HG02642 (cell line): ENCODE results near the gene ICAM2.

Source experiments
- ATAC-seq: cut with Tn5 transposase; IDR thresholded peaks from one replicate; pipeline ENCODE4 v1.9.1; 2021; ENCODE audit warnings: mild to moderate bottlenecking; ENCODE audit not compliant: unreplicated experiment, poor library complexity

ICAM2 gene

DNA sequence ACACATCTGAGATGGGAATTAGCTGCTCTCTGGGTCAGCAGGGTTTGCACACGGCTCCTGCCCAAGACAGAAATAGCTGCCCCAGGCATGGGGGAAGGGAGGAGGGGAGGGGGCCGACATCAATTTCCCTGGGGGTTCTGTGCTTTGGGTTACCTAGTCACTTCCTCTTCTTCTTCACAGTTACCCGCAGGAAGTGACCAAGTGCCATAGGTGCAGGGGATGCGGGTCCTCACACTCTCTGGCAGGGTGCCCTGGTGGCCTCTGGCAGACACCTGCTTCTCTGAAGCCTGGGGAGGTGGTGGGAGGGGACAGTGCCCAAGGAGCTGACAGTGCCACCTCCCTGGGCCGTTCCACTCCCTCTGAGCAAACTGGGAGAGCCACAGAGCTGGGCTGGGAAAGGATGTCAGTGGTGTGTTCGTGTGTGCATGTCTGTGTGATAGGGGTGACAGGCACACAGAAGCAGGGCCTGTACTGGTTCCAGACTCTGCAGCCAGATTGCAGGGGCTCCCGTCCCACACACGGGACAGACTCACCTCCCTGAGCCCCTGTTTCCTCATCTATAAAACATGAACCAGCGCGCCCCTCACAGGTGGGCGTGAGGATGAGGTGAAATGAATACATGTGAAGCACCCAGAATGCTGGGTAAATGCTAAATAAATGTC is 65.9 kb downstream of the ICAM2 start:
- ATAC-seq: peak; percentile 49
